Measurements from ENCODE around the gene ZNF487. TPM values are rescaled to one million over a fixed set of nuclear protein-coding genes. Genes with fewer than 3 reads are reported as not detected.

Gene ZNF487
- total and polyA plus RNA-seq, 2 of the 13 experiments (the other 11 are each of a cell fraction or from before 2014, with no cell fraction given): 7.4 to 8.8 TPM

GRCh38 chr10:43396061-43396927 is 40.6 kb upstream of the ZNF487 start (continued):
- TF ChIP-seq, protein P1, sequence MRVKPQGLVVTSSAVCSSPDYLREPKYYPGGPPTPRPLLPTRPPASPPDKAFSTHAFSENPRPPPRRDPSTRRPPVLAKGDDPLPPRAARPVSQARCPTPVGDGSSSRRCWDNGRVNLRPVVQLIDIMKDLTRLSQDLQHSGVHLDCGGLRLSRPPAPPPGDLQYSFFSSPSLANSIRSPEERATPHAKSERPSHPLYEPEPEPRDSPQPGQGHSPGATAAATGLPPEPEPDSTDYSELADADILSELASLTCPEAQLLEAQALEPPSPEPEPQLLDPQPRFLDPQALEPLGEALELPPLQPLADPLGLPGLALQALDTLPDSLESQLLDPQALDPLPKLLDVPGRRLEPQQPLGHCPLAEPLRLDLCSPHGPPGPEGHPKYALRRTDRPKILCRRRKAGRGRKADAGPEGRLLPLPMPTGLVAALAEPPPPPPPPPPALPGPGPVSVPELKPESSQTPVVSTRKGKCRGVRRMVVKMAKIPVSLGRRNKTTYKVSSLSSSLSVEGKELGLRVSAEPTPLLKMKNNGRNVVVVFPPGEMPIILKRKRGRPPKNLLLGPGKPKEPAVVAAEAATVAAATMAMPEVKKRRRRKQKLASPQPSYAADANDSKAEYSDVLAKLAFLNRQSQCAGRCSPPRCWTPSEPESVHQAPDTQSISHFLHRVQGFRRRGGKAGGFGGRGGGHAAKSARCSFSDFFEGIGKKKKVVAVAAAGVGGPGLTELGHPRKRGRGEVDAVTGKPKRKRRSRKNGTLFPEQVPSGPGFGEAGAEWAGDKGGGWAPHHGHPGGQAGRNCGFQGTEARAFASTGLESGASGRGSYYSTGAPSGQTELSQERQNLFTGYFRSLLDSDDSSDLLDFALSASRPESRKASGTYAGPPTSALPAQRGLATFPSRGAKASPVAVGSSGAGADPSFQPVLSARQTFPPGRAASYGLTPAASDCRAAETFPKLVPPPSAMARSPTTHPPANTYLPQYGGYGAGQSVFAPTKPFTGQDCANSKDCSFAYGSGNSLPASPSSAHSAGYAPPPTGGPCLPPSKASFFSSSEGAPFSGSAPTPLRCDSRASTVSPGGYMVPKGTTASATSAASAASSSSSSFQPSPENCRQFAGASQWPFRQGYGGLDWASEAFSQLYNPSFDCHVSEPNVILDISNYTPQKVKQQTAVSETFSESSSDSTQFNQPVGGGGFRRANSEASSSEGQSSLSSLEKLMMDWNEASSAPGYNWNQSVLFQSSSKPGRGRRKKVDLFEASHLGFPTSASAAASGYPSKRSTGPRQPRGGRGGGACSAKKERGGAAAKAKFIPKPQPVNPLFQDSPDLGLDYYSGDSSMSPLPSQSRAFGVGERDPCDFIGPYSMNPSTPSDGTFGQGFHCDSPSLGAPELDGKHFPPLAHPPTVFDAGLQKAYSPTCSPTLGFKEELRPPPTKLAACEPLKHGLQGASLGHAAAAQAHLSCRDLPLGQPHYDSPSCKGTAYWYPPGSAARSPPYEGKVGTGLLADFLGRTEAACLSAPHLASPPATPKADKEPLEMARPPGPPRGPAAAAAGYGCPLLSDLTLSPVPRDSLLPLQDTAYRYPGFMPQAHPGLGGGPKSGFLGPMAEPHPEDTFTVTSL (CRISPR knock-in tag; IDR thresholded peaks at IDR 0.05; ENCODE audit: borderline replicate concordance): no peak
- TF ChIP-seq MTA3 (CRISPR knock-in tag; IDR thresholded peaks at IDR 0.05): no peak
- no peak; the same call in 1 of the 2 replicates for TF ChIP-seq POGZ (CRISPR knock-in tag; IDR thresholded peaks at IDR 0.05)
- TF ChIP-seq ZNF12 (CRISPR knock-in tag; IDR thresholded peaks at IDR 0.05): no peak
- TF ChIP-seq KLF13 (CRISPR knock-in tag; IDR thresholded peaks at IDR 0.05): no peak; the same call in 1 of the 2 replicates
- peak; percentile 33; the same call in 1 of the 2 replicates for TF ChIP-seq KMT2A (CRISPR knock-in tag; IDR thresholded peaks at IDR 0.05)
- TF ChIP-seq E2F5 (CRISPR knock-in tag; conservative IDR thresholded peaks at IDR 0.05): peak; percentile 78
- no peak for TF ChIP-seq ZNF282 (IDR thresholded peaks at IDR 0.05; ENCODE audit: partially characterized antibody)
- TF ChIP-seq ZNF607 (CRISPR knock-in tag; IDR thresholded peaks at IDR 0.05; ENCODE audit: borderline replicate concordance): no peak; the same call in 1 of the 2 replicates
- TF ChIP-seq HINFP (CRISPR knock-in tag; IDR thresholded peaks at IDR 0.05; ENCODE audit: low read depth): no peak
- no peak; the same call in 1 of the 2 replicates for TF ChIP-seq ZNF589 (CRISPR knock-in tag; conservative IDR thresholded peaks at IDR 0.05)
- no peak for TF ChIP-seq ADNP (CRISPR knock-in tag; IDR thresholded peaks at IDR 0.05)
- TF ChIP-seq ARID2 (CRISPR knock-in tag; IDR thresholded peaks at IDR 0.05; ENCODE audit: borderline replicate concordance): no peak
- TF ChIP-seq ZNF274 (CRISPR knock-in tag; IDR thresholded peaks at IDR 0.05): no peak; the same call in 1 of the 2 replicates
- no peak; the same call in 1 of the 2 replicates for TF ChIP-seq ZNF142 (CRISPR knock-in tag; IDR thresholded peaks at IDR 0.05)

Measured in HepG2 (cell line).